Panc1 (cell line): ENCODE data around the gene GAB4. TPM values are rescaled to one million over a fixed set of nuclear protein-coding genes. Genes with fewer than 3 reads are reported as not detected.
"Not testable (repeated sequence)": the region's sequence is repeated elsewhere in the genome, so short reads cannot be mapped to it uniquely, and the experiment has no call there.

Source experiments
- ATAC-seq: fragments of 200-7000 bp; cut with Tn5 transposase; 2 replicates; pipeline ENCODE4 v1.9.1; 2020; ENCODE audit warnings: mild to moderate bottlenecking, moderate library complexity
- BruUV-seq: library from RNA; stranded (reverse); fragments of 400-500 nt; replicated peaks from 2 replicates; lab custom pipeline; 2021; lab: Mats Ljungman, UMichigan
- CTCF ChIA-PET: fragments of 300-600 bp; sonication (Branson Sonifier 250); formaldehyde crosslinking; loops from one replicate; lab custom pipeline; 2022; ENCODE audit warnings: antibody characterized with exemption; lab: Charles Lee
- POLR2A ChIA-PET: fragments of 300-600 bp; sonication (Branson Sonifier 250); formaldehyde crosslinking; loops from one replicate; lab custom pipeline; 2022; ENCODE audit warnings: antibody characterized with exemption; lab: Charles Lee
- DNase-seq: peaks from one replicate; pipeline ENCODE4 v3.0.0-alpha.2; 2010; ENCODE audit warnings: low read depth, low spot score
- H3K27ac ChIP-seq: 2 replicates; pipeline ENCODE4 v1.5.1; 2011; ENCODE audit warnings: mild to moderate bottlenecking, low read length, inconsistent platforms
- H3K27me3 ChIP-seq: fragments of 200-500 bp; sonication (Bioruptor generic); 2 replicates; pipeline ENCODE4 v1.6.0; 2014; ENCODE audit warnings: low read length, inconsistent platforms; ENCODE audit not compliant: control insufficient read depth, insufficient read depth
- H3K36me3 ChIP-seq: fragments of 200-500 bp; sonication (Bioruptor generic); 2 replicates; pipeline ENCODE4 v1.5.1; 2014; ENCODE audit warnings: inconsistent platforms, mild to moderate bottlenecking, low read length, moderate library complexity; ENCODE audit not compliant: control insufficient read depth, insufficient read depth
- H3K4me1 ChIP-seq: 2 replicates; pipeline ENCODE4 v1.5.1; 2011; ENCODE audit warnings: inconsistent platforms, mild to moderate bottlenecking, low read length, moderate library complexity; ENCODE audit not compliant: control insufficient read depth, insufficient read depth
- H3K4me3 ChIP-seq, 2 experiments: 2 replicates each; pipeline ENCODE4 v1.5.1; 2011 to 2012; ENCODE audit warnings: low read depth in 2 of 2, low read length in 2 of 2, mild to moderate bottlenecking in 2 of 2, inconsistent platforms in 1 of 2, moderate library complexity in 1 of 2
- H3K9me3 ChIP-seq: fragments of 200-500 bp; sonication (Bioruptor generic); 2 replicates; pipeline ENCODE4 v1.5.1; 2014; ENCODE audit warnings: low read depth, mild to moderate bottlenecking, inconsistent platforms, low read length, moderate library complexity; ENCODE audit not compliant: control insufficient read depth, insufficient read depth
- CTCF ChIP-seq: fragments of 450-650 bp; IDR thresholded peaks from 2 replicates; pipeline ENCODE4 v1.5.1; 2017; ENCODE audit warnings: mild to moderate bottlenecking
- POLR2AphosphoS5 ChIP-seq: IDR thresholded peaks from 2 replicates; pipeline ENCODE4 v1.6.1; 2012; ENCODE audit warnings: mild to moderate bottlenecking, low read depth, low read length, moderate library complexity
- REST ChIP-seq, 2 experiments: IDR thresholded peaks; 2 replicates each; pipeline ENCODE4 v1.6.1; 2011 to 2012; ENCODE audit warnings: low read depth in 2 of 2, control low read depth in 1 of 2, low read length in 1 of 2, mild to moderate bottlenecking in 1 of 2, moderate library complexity in 1 of 2; ENCODE audit not compliant: insufficient read depth in 1 of 2
- SIN3A ChIP-seq: IDR thresholded peaks from 2 replicates; pipeline ENCODE4 v1.6.1; 2012; ENCODE audit warnings: low read depth, mild to moderate bottlenecking, low read length, moderate library complexity, borderline replicate concordance; ENCODE audit not compliant: insufficient read depth
- TCF7L2 ChIP-seq: IDR thresholded peaks from 2 replicates; pipeline ENCODE4 v1.6.1; 2011; ENCODE audit warnings: mild to moderate bottlenecking, low read depth, low read length, inconsistent platforms
- in situ Hi-C: cut with HindIII; loops from 2 replicates; pipeline ENCODE4 v1.10.0; 2016; ENCODE audit warnings: low sequenced_read_pairs, low pct_unique_long_range_greater_than_20kb
- intact Hi-C: fragments of 100-400 bp; cut with micrococcal nuclease; formaldehyde crosslinking; loops from one replicate; pipeline ENCODE4 v1.10.0; 2022; ENCODE audit not compliant: unreplicated experiment
- total RNA-seq: library from RNA; stranded (reverse); gene quantifications from one replicate; pipeline ENCODE4 v1.2.1, GENCODE V29; 2021; ENCODE audit not compliant: unreplicated experiment

The GAB4 gene
- total RNA-seq, 1 experiment from 2014 or later: not detected

- in situ Hi-C loops: no loop called here
- no TSS peak for BruUV-seq
- ChIA-PET POLR2A (no interaction called here), CTCF (no interaction called here)
- H3K36me3 ChIP-seq: no peaks in the 10 kb centered on the region
- no peak overlapping the region for H3K4me3 ChIP-seq
- ATAC-seq (no peak), DNase-seq (no peak)
- intact Hi-C loops: no loop called here
- no peak for TF ChIP-seq POLR2AphosphoS5
- TF ChIP-seq TCF7L2: no peak
- TF ChIP-seq CTCF: no peak
- no peak for TF ChIP-seq SIN3A
- no peak for TF ChIP-seq REST (IDR thresholded peaks at IDR 0.05; ENCODE audit: insufficient read depth in 1 of 2, low read depth in 2 of 2, low read length in 1 of 2)
- no peaks in the 10 kb centered on the region for H3K27me3 ChIP-seq
- no peak overlapping the region for H3K27ac ChIP-seq
- H3K9me3 ChIP-seq: no peaks in the 10 kb centered on the region
- H3K4me1 ChIP-seq: no peaks in the 10 kb centered on the region
Observed at GRCh38 chr22:16937811-16938210, 70.2 kb downstream of the GAB4 start.

- H3K36me3 ChIP-seq, ATAC-seq, in situ Hi-C loops, H3K27ac ChIP-seq, H3K9me3 ChIP-seq, POLR2A ChIA-PET, H3K27me3 ChIP-seq, H3K4me1 ChIP-seq, H3K4me3 ChIP-seq, DNase-seq, CTCF ChIA-PET, BruUV-seq, intact Hi-C loops: not testable (repeated sequence)
Observed at GRCh38 chr22:16937209-16937608, 70.8 kb downstream of the GAB4 start.

GRCh38 chr22:16936625-16937024, 71.4 kb downstream of the GAB4 start:
- no TSS peak for BruUV-seq
- H3K4me3 ChIP-seq: no peak overlapping the region
- no peaks in the 10 kb centered on the region for H3K9me3 ChIP-seq
- no peak for TF ChIP-seq POLR2AphosphoS5
- no peak for TF ChIP-seq CTCF
- no peak for TF ChIP-seq SIN3A
- no peak for TF ChIP-seq TCF7L2
- no peak for TF ChIP-seq REST (IDR thresholded peaks at IDR 0.05; ENCODE audit: insufficient read depth in 1 of 2, low read depth in 2 of 2, low read length in 1 of 2)
- no peaks in the 10 kb centered on the region for H3K36me3 ChIP-seq
- ATAC-seq (no peak), DNase-seq (no peak)
- CTCF ChIA-PET: no interaction called here
- POLR2A ChIA-PET: no interaction called here
- no peak overlapping the region for H3K27ac ChIP-seq
- no peaks in the 10 kb centered on the region for H3K4me1 ChIP-seq
- in situ Hi-C loops: no loop called here
- no peaks in the 10 kb centered on the region for H3K27me3 ChIP-seq
- intact Hi-C loops: no loop called here
